GM21526 (cell line): ENCODE measurements around the gene EARS2.
"Not testable (repeated sequence)": the region's sequence is repeated elsewhere in the genome, so short reads cannot be mapped to it uniquely, and the experiment has no call there.

Experiments
- ATAC-seq: cut with Tn5 transposase; IDR thresholded peaks from one replicate; pipeline ENCODE4 v1.9.1; 2021; ENCODE audit warnings: moderate library complexity; ENCODE audit not compliant: unreplicated experiment, low FRiP score

Gene EARS2

DNA sequence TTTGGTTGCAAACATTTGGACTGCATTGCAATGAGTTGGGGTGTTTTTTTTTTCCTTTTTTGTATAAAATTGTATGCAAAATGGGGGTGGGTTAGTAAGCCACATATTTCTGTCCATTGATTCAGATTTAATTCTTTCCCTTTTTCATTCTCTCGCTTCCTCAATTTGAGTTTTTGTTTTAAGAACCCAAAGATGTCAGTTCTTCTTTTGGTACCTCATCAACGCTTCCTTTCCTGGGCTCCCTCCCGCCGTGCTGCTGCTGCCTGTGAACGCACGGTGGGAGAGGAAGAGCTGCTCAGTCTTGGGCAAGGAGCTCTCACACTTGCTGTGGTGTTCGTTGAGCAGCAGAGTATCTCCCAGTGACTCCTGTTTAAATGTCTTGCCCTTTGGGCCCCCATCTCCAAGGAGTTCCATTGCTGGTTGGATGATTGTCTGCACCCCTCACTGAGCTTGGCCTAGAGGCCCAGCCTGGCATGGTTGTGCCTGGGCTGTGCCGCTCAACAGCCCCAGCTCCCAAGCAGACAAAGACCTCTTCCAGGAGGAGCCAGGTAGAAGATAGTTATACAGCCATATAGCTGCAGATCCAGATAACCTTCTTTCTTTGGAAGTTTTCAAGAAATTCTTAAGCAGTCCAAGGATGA is 14.0 kb upstream of the EARS2 start:
- no peak for ATAC-seq

GRCh38 chr16:23567602-23568001 is 10.5 kb upstream of the EARS2 start:
- no peak for ATAC-seq

- no peak for ATAC-seq
These were observed 9.6 kb upstream of the EARS2 start for GRCh38 chr16:23566724-23567123.

DNA sequence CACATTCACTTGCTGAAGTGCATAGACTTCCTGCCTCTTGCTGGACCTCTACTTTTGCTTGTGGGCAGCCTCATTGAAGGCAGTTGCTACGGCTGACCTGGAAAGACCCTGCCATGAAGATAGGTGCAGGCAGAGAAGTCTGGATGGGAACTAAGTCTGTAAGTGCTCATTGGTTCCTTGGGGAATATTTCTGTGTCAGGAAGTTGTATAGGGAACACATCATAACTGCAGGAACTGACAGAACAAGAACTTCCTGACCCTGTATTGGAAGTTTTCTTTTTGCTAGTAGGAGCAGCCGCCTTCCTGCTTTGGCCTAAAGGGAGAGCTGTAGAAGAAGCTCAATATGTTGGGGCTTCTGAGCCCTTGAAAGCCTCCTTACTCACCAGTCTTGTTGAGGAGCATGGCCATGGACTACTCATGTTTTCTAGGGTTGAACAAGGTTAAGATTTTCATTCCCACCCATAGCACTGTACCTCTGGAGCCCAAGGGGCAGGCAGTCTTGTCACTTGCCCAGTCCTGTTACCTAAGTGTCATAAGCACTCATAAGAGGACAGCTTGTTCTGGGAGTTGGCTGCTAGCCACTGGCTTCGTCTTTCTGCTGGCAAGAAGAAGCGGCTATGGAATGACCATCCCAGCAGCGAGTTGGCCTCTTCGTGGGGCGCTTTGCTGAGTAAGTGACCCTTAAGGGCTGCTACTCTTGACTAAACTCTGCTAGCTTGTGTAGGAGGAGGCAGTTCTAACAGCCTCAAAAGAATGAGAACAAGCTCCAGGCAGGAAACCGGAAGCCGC is 7.6 kb upstream of the EARS2 start:
- ATAC-seq: no peak

DNA sequence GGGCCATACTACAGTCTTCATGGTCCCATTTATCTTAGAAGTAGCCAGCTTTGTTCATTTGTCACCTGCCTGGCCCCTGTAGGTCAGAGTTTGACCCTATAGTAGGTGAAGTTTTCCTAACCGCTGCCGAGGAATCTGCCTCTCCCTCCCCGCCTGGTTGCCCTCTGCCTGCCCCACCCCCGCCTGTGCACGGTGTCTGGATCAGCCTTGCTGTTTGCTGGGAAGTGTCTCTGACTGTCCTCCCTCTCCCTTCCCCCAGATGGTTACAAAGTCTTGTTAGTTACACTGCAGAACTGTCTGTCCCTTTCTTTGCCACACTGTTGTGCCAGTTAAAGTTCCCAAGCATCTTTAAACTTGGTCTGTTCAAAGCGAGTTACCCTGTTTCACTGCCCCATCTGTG is 6.0 kb upstream of the EARS2 start:
- ATAC-seq: no peak

- ATAC-seq: no peak
These were observed 5.4 kb upstream of the EARS2 start for GRCh38 chr16:23562505-23562904.

- ATAC-seq: no peak
These were observed 4.4 kb upstream of the EARS2 start for GRCh38 chr16:23561586-23561985.

DNA sequence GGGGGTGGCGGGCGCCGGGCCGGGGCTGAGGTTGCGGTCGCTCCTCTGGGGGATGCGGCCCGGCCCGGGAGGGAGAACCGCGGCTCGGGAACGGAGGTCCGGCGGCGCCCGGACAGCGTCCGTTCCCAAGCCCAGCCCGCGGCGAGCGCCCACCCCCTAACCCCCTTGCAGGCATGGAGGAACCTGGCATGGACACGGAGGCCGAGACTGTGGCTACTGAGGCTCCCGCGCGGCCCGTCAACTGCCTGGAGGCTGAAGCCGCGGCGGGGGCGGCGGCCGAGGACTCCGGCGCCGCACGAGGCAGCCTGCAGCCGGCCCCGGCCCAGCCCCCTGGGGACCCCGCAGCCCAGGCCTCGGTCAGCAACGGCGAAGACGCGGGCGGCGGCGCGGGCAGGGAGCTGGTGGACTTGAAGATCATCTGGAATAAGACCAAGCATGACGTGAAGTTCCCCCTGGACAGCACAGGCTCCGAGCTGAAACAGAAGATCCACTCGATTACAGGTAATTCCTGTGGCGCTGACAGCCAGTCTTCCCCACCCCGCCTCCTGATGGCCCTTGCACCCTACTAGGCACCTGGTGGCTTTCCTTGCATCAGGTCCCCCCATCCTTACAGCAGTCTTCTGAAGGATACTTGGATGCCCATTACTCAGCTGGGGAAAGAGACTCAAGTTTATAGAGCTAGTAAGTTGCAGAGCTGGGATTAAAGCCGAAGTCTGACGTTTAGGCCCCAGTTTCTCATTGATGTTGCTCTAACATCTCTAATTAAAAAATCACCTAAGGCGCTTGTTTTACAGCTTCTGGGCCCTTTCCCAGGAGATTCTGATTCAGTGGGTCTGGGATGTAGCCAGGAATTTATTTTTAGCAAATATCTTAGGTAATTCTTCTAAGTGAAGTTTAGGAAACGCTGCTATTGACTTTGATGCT is 891 bp upstream of the EARS2 start:
- ATAC-seq: no peak

- no peak for ATAC-seq
These were observed 2.6 kb downstream of the EARS2 start for GRCh38 chr16:23554536-23554935.

DNA sequence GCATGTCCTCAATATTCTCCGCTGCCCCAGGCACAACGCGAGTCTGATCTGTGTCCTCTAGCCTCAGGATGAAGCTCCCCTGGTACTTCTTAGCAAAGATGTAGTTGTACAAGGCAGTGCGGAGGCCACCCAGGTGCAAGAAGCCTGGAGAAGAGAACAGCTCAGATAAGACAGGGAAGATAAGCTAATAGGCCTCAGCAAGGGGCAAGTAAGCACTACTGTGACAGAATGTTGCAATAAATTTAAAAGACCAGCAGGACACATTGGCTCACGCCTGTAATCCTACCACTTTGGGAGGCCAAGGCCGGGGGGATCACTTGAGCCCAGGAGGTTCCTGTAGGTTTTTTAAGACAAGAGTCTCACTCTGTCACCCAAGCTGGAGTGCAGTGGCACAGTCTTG is 5.0 kb downstream of the EARS2 start:
- ATAC-seq: no peak

GRCh38 chr16:23549938-23550337 is 7.2 kb downstream of the EARS2 start:
- no peak for ATAC-seq

DNA sequence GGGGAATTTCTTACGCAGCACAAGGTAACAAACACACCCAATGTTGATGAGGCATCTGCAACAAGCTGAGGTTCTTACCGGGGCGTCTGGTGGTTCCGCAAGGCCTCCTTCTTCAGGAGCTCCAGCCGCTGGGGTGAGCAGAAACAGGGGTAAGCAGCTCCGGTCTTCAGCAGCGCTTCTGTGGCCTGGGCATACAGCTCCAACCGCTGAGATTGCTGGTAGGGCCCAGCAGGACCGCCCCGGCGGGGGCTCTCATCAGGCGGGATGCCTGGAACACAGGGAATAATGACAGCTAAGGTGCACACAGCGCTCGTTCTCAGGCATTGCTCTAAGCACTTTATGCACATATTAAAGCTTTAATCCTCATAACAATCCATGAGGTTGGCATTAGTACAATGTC is 12.7 kb downstream of the EARS2 start:
- no peak for ATAC-seq

DNA sequence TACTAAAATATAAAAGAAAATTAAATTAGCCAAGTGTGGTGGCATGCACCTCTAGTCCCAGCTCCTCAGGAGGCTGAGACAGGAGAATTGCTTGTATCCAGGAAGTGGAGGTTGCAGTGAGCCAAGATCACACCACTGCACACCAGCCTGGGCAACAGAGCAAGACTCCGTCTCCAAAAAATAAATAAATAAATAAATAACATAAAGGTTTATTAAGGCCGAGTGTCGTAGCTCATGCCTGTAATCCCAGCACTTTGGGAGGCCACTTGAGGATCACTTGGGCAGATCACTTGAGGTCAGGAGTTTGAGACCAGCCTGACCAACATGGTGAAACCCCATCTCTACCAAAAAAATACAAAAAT is 16.4 kb downstream of the EARS2 start:
- not testable (repeated sequence) for ATAC-seq

DNA sequence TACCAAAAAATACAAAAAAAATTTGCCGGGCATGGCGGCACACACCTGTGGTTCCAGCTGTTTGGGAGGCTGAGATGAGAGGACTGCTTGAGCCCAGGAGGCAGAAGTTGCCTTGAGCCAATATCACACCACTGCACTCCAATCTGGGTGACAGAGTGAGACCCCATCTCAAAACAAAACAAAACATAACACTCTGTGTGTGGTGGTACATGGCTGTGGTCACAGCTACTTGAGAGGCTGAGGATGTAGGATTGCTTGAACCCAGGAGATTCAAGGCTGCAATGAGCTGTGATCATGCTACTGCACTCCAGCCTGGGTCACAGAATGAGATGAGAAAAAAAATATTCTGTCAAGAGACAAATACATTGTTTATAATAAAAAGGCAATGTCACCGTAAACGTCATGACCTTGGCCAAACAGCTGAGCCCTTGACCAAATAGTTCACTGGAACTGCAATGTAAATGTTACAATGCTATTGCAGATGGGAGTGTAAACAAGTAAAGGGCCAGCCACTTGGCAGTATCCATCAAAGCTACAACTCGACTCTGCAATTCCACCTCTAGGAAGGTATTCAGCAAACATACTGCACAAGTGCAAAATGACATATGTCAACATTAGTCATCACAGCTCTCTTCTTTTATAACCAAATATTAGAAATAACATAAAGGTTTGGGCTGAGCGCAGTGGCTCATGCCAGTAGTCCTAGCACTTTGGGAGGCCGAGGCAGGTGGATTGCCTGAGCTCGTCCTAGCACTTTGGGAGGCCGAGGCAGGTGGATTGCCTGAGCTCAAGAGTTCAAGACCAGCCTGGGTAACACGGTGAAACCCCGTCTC is 16.9 kb downstream of the EARS2 start:
- no peak for ATAC-seq

GRCh38 chr16:23538919-23539278 is 18.3 kb downstream of the EARS2 start:
- ATAC-seq: no peak

DNA sequence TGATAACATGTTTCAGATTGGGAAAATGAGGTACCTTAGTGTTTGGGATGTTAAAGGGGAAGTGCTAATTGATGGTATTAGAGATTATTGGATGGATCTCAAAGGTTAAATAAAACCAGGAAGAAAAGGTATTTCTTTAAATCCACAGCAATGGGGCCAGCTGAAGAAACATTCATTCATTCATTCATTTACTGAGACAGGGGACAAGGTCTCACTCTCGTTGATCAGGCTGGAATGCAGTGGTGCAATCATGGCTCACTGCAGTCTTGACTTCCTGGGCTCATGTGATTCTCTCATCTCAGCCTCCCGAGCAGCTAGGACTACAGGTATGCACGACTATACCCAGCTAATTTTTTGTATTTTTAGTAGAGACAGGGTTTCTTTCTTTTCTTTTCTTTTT is 19.8 kb downstream of the EARS2 start:
- no peak for ATAC-seq

DNA sequence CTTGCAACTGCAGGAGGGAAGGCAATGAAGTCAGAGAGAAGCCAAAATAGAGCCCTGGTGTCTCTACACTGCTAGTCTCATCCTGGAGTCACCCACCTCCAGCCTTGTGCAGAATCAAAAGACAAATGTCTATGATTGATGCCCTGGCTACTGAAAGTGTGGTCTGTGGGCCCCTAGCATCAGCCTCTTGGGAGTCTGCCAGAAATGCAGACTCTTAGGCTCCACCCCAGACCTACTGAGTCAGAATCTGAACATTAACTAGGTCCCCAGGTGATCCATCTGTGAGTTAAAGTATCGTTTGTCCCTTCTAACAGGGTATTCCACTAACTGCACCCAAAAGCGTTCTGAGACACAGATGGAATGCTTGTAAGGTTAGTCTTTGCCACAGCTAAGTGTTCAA is 21.2 kb downstream of the EARS2 start:
- ATAC-seq: no peak

DNA sequence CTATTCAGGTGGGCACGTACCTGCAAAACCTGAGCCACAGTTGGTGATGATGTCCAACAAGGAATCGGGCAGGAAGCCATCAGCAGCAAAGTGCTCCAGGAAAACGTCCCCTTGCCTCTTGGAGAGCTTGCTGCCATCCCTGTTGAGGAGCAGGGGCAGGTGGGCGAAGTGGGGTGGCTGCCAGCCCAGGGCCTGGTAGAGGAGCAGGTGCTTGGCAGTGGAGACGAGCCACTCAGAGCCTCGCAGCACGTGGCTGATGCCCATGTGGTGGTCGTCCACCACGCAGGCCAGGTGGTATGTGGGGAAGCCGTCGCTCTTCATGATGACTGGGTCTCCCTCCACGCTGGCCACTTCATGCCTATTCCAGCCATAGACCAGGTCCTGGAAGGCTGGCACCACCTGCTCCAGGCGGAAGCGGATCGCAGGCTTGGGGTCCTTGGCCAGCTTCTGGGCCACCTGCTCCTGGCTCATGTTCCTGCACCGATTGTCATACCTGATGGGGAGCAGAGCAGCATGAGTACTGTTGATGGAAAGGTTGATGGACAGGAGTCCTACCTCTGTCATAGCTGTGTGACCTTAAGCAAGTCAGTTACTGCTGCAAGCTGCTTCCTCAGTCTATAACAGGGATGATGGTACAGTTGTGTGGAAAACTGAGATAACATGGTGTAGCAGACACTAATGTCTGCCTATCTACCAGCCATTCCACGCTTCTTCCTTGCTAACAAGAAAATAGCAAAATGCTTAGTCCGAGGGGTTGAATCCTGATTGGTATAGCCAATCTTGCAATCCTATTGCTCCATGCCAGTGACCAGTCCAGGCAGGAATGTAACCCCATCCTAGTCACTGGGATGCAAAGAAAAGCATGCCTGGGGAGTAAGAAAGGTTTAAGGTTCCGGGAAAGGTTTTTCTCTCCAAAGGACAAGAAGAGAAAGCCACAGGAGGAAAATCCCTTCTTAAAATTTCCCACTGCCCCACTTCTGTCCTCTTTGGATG is 22.0 kb downstream of the EARS2 start:
- no peak for ATAC-seq

DNA sequence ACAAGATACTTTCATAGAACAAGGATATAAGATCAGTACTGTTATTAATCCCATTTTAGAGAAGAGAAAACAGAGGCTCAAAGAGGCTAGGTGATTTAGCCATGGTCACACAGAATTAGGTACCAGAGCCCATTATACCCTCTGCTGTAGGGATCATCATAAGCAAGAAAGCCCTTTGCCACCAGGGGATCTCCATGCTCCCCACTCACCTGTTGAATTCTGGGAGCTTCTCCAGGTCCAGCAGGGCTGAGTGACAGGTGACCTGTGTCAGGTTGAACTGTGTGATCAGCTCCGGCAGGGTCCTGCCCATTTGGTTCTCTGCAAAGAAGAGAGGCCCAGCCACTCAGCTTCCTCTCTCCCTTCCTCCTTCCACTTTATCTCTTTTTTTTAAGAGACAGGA is 24.7 kb downstream of the EARS2 start:
- no peak for ATAC-seq
